Coronary artery (tissue), 2 donors: Measurements from ENCODE around the gene KLK8.

ENCODE experiments used
- DNase-seq: peaks from one replicate; pipeline ENCODE4 v3.0.0-alpha.2; 2017; ENCODE audit warnings: low spot score
- H3K27ac ChIP-seq, 2 donors: fragments of 200-600 bp; sonication (generic); one replicate each; pipeline ENCODE4 v1.5.1; 2016 to 2019
- H3K4me3 ChIP-seq: fragments of 200-600 bp; sonication (generic); 2 replicates; pipeline ENCODE4 v1.5.1; 2016; ENCODE audit warnings: mild to moderate bottlenecking, moderate library complexity
- TF ChIP-seq, protein P1 (sequence below): fragments of 200-600 bp; sonication (generic); IDR thresholded peaks from one replicate; pipeline ENCODE4 v1.5.1; 2019; ENCODE audit warnings: antibody characterized with exemption

Gene KLK8

GRCh38 chr19:51025809-51026553, 24.6 kb upstream of the KLK8 start:
- no peak for DNase-seq
- TF ChIP-seq, protein P1, sequence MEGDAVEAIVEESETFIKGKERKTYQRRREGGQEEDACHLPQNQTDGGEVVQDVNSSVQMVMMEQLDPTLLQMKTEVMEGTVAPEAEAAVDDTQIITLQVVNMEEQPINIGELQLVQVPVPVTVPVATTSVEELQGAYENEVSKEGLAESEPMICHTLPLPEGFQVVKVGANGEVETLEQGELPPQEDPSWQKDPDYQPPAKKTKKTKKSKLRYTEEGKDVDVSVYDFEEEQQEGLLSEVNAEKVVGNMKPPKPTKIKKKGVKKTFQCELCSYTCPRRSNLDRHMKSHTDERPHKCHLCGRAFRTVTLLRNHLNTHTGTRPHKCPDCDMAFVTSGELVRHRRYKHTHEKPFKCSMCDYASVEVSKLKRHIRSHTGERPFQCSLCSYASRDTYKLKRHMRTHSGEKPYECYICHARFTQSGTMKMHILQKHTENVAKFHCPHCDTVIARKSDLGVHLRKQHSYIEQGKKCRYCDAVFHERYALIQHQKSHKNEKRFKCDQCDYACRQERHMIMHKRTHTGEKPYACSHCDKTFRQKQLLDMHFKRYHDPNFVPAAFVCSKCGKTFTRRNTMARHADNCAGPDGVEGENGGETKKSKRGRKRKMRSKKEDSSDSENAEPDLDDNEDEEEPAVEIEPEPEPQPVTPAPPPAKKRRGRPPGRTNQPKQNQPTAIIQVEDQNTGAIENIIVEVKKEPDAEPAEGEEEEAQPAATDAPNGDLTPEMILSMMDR, result no peak
- Histone ChIP-seq H3K4me3 (no peak overlapping the region), H3K27ac (no peak overlapping the region)

DNA sequence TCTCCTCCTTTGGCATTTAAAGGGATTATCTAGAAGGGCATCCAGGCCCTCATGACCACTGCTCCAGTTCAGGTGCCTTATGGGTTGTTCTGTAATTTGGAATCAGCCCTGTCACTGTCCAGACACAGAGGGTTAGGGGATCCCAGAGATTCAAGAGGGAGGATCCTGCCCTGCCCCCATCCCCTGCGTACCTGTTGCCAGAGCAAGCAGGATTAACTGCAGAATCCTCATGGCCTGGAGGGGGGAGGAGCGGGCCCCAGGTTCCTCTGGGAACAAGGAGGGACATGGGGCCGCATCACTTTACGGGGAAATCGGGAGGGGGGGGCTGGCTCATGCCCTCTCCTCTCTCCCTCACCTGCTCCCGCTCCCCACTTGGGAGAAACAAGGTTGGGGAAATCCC, 24.0 kb upstream of the KLK8 start:
- peak; percentile 31 for DNase-seq
- H3K27ac ChIP-seq, result no peak overlapping the region
- TF ChIP-seq, protein P1, result no peak

DNA sequence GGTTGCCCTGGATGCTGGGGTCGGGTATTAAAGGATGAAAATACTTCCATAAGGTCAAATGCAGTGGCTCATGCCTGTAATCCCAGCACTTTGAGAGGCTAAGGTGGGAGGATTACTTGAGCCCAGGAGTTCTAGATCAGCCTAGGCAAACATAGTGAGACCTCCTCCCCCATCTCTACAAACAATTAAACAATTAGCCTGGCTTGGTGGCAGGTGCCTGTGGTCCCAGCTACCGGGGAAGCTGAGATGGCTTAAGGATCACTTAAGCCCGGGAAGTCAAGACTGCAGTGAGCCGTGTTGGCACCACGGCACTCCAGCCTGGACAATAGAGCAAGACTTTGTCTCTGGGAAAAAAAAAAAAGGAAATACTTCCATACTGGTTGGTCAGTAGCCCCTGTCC, 23.5 kb upstream of the KLK8 start:
- no peak overlapping the region for H3K4me3 ChIP-seq
- DNase-seq, result no peak
- H3K27ac ChIP-seq, result no peak overlapping the region
- TF ChIP-seq, protein P1, result no peak

More for the DNA sequence above, 24.0 kb upstream of the KLK8 start:
- H3K4me3 ChIP-seq, result no peak overlapping the region

DNA sequence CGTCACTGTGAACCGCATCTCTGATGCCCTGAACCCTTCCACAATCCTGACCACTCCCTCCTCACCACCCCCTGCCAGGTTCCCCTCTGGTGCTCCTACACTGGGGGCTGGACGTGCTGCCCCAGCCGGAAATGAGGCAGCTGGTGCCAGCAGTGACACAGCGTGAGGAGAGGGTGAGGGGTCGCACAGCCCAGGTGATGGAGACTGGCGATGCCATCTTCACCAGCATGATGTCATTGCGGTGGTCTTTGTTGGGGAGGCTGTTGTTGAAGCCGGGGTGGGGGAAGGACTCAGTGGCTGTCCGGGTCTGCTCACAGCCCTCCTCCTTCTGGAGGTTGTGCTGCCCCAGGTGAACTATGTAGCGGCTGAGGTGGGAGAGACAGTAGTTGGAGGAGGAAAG, 22.5 kb upstream of the KLK8 start:
- DNase-seq, result no peak
- Histone ChIP-seq H3K27ac (no peak overlapping the region), H3K4me3 (no peak overlapping the region)
- TF ChIP-seq, protein P1, result no peak

DNA sequence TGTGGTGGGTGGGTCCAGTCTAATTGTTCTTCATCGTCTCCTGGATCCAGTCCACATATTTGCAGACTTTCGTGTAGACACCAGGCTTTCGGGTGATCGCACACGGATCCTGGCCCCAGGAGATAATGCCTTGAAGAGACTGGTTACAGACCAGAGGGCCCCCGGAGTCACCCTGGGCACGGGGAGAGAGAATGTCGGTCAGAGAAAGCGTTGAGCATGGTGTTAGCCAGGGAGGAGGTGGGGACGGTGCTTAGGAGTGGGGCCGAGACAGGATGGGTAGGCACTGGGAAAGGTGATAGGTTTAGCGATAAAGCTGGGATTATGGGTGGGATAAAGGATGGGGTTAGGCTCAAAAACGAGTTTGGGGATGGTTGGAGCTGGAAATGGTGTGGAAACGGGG, 21.1 kb upstream of the KLK8 start:
- DNase-seq, result no peak
- TF ChIP-seq, protein P1, result no peak
- no peak overlapping the region for H3K27ac ChIP-seq
- no peak overlapping the region for H3K4me3 ChIP-seq

DNA sequence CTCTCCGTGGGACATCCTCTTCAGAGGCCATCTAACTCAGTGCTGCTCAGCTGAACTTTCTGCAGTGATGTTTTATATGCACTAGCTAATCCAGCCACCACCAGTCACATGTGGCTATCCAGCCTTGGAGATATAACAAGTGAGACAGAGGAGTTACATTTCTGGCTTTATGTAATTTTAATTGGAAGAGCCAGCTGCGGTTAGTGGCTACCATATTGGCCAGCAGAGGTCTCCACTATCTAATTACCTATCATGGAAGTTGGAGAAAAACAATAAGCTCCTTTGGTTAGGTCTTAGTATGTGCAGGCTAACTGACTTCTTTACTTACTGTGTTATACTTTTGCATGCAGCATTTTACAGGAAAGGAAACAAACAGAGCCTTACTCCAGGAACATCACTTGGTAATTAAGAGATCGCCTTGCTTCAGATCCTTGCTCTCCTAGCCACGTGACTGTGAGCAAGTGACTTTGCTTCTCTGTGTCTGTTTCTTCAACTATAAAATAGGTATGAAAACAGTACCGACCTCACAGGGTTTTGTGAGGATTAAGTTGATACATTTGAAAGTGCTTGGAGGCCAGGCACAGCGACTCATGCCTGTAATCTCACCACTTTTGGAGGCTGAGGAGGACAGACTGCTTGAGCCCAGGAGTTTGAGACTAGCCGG, 19.7 kb upstream of the KLK8 start:
- no peak for DNase-seq
- TF ChIP-seq, protein P1, result no peak
- H3K27ac ChIP-seq, result no peak overlapping the region
- H3K4me3 ChIP-seq, result no peak overlapping the region

DNA sequence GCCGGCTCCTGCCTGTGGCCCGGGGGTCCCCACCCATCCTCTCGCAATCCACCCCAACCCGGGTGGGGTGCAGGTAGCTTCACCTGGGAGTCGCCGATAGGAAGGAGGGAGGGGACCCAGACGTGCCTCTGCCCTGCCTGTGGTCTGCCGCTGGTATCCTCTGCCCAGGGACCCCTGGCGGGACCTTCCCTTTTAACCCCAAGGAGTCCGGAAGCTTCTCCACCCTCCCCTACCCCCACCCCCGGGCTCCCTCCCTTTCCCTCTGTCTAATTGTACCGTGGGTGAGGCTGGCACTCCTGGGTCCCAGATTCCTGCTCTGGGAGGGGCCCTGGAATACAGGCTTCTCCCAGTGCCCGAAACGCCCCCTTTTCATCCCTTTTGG, 18.1 kb upstream of the KLK8 start, which contains the start of gene KLK10:
Gene KLK10, minus strand, starts transcription at position 166 of the 382 bp plus-strand sequence. CDS start 579 bp downstream, outside the sequence.
- H3K27ac ChIP-seq, result no peak within 1 kb of the TSS

More for the DNA sequence above, 18.1 kb upstream of the KLK8 start, which contains the start of gene KLK10:
- peak within 1 kb of the TSS; percentile 66 for H3K4me3 ChIP-seq
- TF ChIP-seq, protein P1, result no peak
- no peak for DNase-seq
